Endothelial cell of umbilical vein (primary cell): ENCODE results near the gene PAPPA. TPM values are rescaled to one million over a fixed set of nuclear protein-coding genes. Genes with fewer than 3 reads are reported as not detected.

Experiments
- BruUV-seq: library from RNA; stranded (reverse); fragments of 400-500 nt; replicated peaks from 2 replicates; lab custom pipeline; 2021; lab: Mats Ljungman, UMichigan
- CTCF ChIA-PET: fragments of 300-600, 350-600 bp; sonication (Branson Sonifier 250); formaldehyde crosslinking; loops from one replicate; lab custom pipeline; 2021; ENCODE audit warnings: antibody characterized with exemption, inconsistent platforms; lab: Charles Lee
- POLR2A ChIA-PET: fragments of 300-600, 350-600 bp; sonication (Branson Sonifier 250); formaldehyde crosslinking; loops from one replicate; lab custom pipeline; 2021; ENCODE audit warnings: antibody characterized with exemption, inconsistent platforms; lab: Charles Lee
- DNase-seq: peaks from one replicate; pipeline ENCODE4 v3.0.0-alpha.2; 2011; ENCODE audit warnings: low read depth, low spot score
- FAIRE-seq: peaks from 2 replicates; lab custom pipeline; 2011; peaks lifted over from hg19 to GRCh38; lab: Jason Lieb, UNC
- H2AFZ ChIP-seq: 2 replicates; pipeline ENCODE4 v1.6.0; 2012; ENCODE audit warnings: low read depth, low read length, control low read depth, inconsistent platforms
- H3K27ac ChIP-seq: 2 replicates; pipeline ENCODE4 v1.5.1; 2011; ENCODE audit warnings: low read depth, mild to moderate bottlenecking, control low read depth, low read length, moderate library complexity; ENCODE audit not compliant: insufficient read depth
- H3K27me3 ChIP-seq, 2 experiments: 2 replicates each; pipeline versions ENCODE4 v1.6.0 to v1.6.1; 2011; ENCODE audit warnings: low read length in 2 of 2, mixed read lengths in 1 of 2; ENCODE audit not compliant: control insufficient read depth in 2 of 2, insufficient read depth in 2 of 2
- H3K36me3 ChIP-seq, 2 experiments: 2 replicates in 1 of 2; 3 replicates in 1 of 2; pipeline ENCODE4 v1.5.1; 2011; ENCODE audit warnings: low read length in 2 of 2, mild to moderate bottlenecking in 1 of 2, moderate library complexity in 1 of 2; ENCODE audit not compliant: control insufficient read depth in 2 of 2, insufficient read depth in 2 of 2; ENCODE audit errors: extremely low read depth in 1 of 2
- H3K4me1 ChIP-seq: 3 replicates; pipeline ENCODE4 v1.5.1; 2011; ENCODE audit warnings: mild to moderate bottlenecking, low read length; ENCODE audit not compliant: control insufficient read depth, insufficient read depth; ENCODE audit errors: extremely low read depth
- H3K4me2 ChIP-seq: 2 replicates; pipeline ENCODE4 v1.6.1; 2011; ENCODE audit warnings: low read length, control low read depth, mixed read lengths; ENCODE audit not compliant: insufficient read depth
- H3K4me3 ChIP-seq, 3 experiments: fragments of 200-600 bp in 1 of 3; sonication (generic), shearing (Covaris generic) in 1 of 3; replicated peaks in 1 of 3; 2 replicates each; pipeline ENCODE4 v1.5.1; 2011 to 2016; ENCODE audit warnings: control low read depth in 3 of 3, low read length in 3 of 3, mild to moderate bottlenecking in 2 of 3, inconsistent platforms in 1 of 3, low read depth in 1 of 3, moderate library complexity in 1 of 3; ENCODE audit not compliant: insufficient read depth in 1 of 3
- H3K79me2 ChIP-seq: 2 replicates; pipeline ENCODE4 v1.6.0; 2012; ENCODE audit warnings: low read length, inconsistent platforms; ENCODE audit not compliant: control insufficient read depth, insufficient read depth
- H3K9ac ChIP-seq: replicated peaks from 2 replicates; pipeline ENCODE3; 2011; ENCODE audit warnings: low read length, control low read depth; ENCODE audit not compliant: insufficient read depth; ENCODE audit errors: extremely low read depth
- H3K9me1 ChIP-seq: replicated peaks from 3 replicates; pipeline ENCODE4 v1.6.0; 2011; ENCODE audit warnings: mild to moderate bottlenecking, low read length; ENCODE audit not compliant: control insufficient read depth, insufficient read depth; ENCODE audit errors: extremely low read depth
- H3K9me3 ChIP-seq: replicated peaks from 2 replicates; pipeline ENCODE4 v1.5.1; 2012; ENCODE audit warnings: low read length, inconsistent platforms; ENCODE audit not compliant: control insufficient read depth, insufficient read depth
- H4K20me1 ChIP-seq: replicated peaks from 2 replicates; pipeline ENCODE3; 2011; ENCODE audit warnings: mild to moderate bottlenecking, low read length; ENCODE audit not compliant: control insufficient read depth, insufficient read depth; ENCODE audit errors: extremely low read depth
- EZH2 ChIP-seq: IDR thresholded peaks from 2 replicates; pipeline ENCODE4 v1.6.1; 2012; ENCODE audit warnings: borderline replicate concordance, low read depth, mild to moderate bottlenecking, moderate library complexity, low read length, inconsistent platforms; ENCODE audit not compliant: severe bottlenecking
- FOS ChIP-seq: IDR thresholded peaks from 2 replicates; pipeline ENCODE4 v1.6.1; 2011; ENCODE audit warnings: mild to moderate bottlenecking, low read length, moderate library complexity, borderline replicate concordance; ENCODE audit not compliant: insufficient read depth
- GATA2 ChIP-seq: IDR thresholded peaks from 2 replicates; pipeline ENCODE4 v1.7.0; 2011; ENCODE audit warnings: low read depth, mild to moderate bottlenecking, moderate library complexity, mixed read lengths, low read length; ENCODE audit not compliant: insufficient read length, insufficient read depth
- JUN ChIP-seq: IDR thresholded peaks from 2 replicates; pipeline ENCODE4 v1.6.1; 2011; ENCODE audit warnings: borderline replicate concordance, low read depth; ENCODE audit not compliant: insufficient read length, insufficient read depth
- MYC ChIP-seq: IDR thresholded peaks from one replicate; pipeline ENCODE4 v1.6.1; 2011; ENCODE audit warnings: mild to moderate bottlenecking, low read depth, low read length
- POLR2A ChIP-seq: IDR thresholded peaks from 2 replicates; pipeline ENCODE4 v1.6.1; 2012; ENCODE audit warnings: low read depth, mild to moderate bottlenecking, control low read depth, low read length
- POLR2AphosphoS5 ChIP-seq: IDR thresholded peaks from 2 replicates; pipeline ENCODE4 v1.6.1; 2012; ENCODE audit warnings: low read depth, mild to moderate bottlenecking, control low read depth, low read length, moderate library complexity; ENCODE audit not compliant: insufficient read depth
- dilution Hi-C: fragments of 300-500 bp; cut with MboI; formaldehyde crosslinking; loops from one replicate; pipeline ENCODE4 v1.15.0; 2019; ENCODE audit warnings: low sequenced_read_pairs; ENCODE audit not compliant: extremely low pct_ligation_motif_present
- intact Hi-C: fragments of 100-400 bp; cut with micrococcal nuclease; formaldehyde crosslinking; loops from one replicate; pipeline ENCODE4 v1.10.0; 2022
- polyA plus RNA-seq, 4 experiments: library from polyadenylated mRNA; depleted of rRNA in 3 of 4; stranded (reverse) in 3 of 4; unstranded in 1 of 4; fragments of >200 nt; gene quantifications; 2 replicates each; pipeline versions ENCODE4 v1.2.1 to v1.2.3, GENCODE V29; 2011 to 2012; ENCODE audit warnings: missing spikeins in 1 of 4
- total RNA-seq: library from RNA; stranded (reverse); gene quantifications from 2 replicates; pipeline ENCODE4 v1.2.3, GENCODE V29; 2021
- TF ChIP-seq, protein P1 (sequence below), 2 donors: IDR thresholded peaks; 1 replicate in 1 of 2; 2 replicates in 1 of 2; pipeline ENCODE4 v1.5.1; 2011; ENCODE audit warnings: low read length in 2 of 2, mild to moderate bottlenecking in 2 of 2, moderate library complexity in 2 of 2, control low read depth in 1 of 2, inconsistent platforms in 1 of 2, low read depth in 1 of 2; ENCODE audit not compliant: insufficient read depth in 1 of 2; ENCODE audit errors: extremely low read depth in 1 of 2

PAPPA gene
- total and polyA plus RNA-seq, 2 donors (not counting 3 experiments of a cell fraction or from before 2014, with no cell fraction given), result 0.13 to 0.41 TPM

DNA sequence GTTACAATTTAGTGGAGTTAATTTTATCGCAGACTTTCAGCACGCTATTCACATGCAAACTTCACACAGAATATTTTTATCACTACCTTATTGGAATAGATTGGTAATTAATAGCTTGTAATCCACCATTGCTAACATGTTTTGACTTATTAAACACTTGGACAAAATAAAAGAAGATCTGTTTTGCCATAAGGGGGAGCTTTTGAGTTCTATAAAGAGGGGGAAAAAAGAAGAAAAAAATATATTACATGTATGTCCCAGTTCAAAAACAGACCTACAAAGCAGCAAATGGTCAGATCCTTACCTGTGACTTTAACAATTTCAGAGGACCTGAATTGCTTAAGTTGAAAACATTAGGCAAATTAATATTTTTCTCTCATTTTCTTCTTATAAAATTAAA lies 1.2 kb upstream of the PAPPA start:
- no peaks in the 10 kb centered on the region for H4K20me1 ChIP-seq
- peak overlapping the region; percentile 24 for H3K27ac ChIP-seq
- DNase-seq (no peak), FAIRE-seq (no peak)
- peak overlapping the region; percentile 13 for H3K9ac ChIP-seq
- H3K4me3 ChIP-seq, result peak overlapping the region in 1 of 3 experiments; percentile 18
- H3K9me1 ChIP-seq, result no peaks in the 10 kb centered on the region
- ChIA-PET POLR2A (no interaction called here), CTCF (interaction anchor here (0.6 to 2.3 kb wide), 18 partner anchors 9 to 569 kb away, joined by 3 to 13 read pairs (median 3); no protein-coding TSS in a partner anchor)
- H3K4me1 ChIP-seq, result peaks cover 3% of the 10 kb centered on the region
- H3K4me2 ChIP-seq, result peak overlapping the region; percentile 79
- H2AFZ ChIP-seq, result no peak overlapping the region
- no peaks in the 10 kb centered on the region for H3K9me3 ChIP-seq
- no peaks in the 10 kb centered on the region for H3K36me3 ChIP-seq
- H3K27me3 ChIP-seq, result peaks cover 0 to 22% of the 10 kb centered on the region in 2 experiments
- TF ChIP-seq MYC (no peak), JUN (no peak), EZH2 (no peak), GATA2 (no peak), POLR2A (no peak), POLR2AphosphoS5 (no peak), FOS (no peak)
- TF ChIP-seq, protein P1, sequence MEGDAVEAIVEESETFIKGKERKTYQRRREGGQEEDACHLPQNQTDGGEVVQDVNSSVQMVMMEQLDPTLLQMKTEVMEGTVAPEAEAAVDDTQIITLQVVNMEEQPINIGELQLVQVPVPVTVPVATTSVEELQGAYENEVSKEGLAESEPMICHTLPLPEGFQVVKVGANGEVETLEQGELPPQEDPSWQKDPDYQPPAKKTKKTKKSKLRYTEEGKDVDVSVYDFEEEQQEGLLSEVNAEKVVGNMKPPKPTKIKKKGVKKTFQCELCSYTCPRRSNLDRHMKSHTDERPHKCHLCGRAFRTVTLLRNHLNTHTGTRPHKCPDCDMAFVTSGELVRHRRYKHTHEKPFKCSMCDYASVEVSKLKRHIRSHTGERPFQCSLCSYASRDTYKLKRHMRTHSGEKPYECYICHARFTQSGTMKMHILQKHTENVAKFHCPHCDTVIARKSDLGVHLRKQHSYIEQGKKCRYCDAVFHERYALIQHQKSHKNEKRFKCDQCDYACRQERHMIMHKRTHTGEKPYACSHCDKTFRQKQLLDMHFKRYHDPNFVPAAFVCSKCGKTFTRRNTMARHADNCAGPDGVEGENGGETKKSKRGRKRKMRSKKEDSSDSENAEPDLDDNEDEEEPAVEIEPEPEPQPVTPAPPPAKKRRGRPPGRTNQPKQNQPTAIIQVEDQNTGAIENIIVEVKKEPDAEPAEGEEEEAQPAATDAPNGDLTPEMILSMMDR (IDR thresholded peaks at IDR 0.05; ENCODE audit: extremely low read depth in 1 of 2, insufficient read depth in 1 of 2, low read depth in 1 of 2, low read length in 2 of 2), result peak; percentile 9 to 17
- intact Hi-C loops, result loop anchor here (1.0 to 2.0 kb wide), 4 partner anchors 126 to 560 kb away; no protein-coding TSS in a partner anchor
- BruUV-seq, result no TSS peak
- dilution Hi-C loops, result no loop called here
- no peaks in the 10 kb centered on the region for H3K79me2 ChIP-seq
